Mucosa of descending colon (tissue), 3 donors: ENCODE measurements around the gene SYNPO. TPM values are rescaled to one million over a fixed set of nuclear protein-coding genes. Genes with fewer than 3 reads are reported as not detected.
A peak's percentile ranks its signal among the peaks of the same experiment; 100 is the strongest.

Experiments
- ATAC-seq: fragments of 200-7000 bp; cut with Tn5 transposase; one replicate; pipeline ENCODE4 v1.9.1; 2020; ENCODE audit warnings: mild to moderate bottlenecking, moderate library complexity
- DNase-seq, 3 donors: peaks; one replicate each; pipeline ENCODE4 v3.0.0-alpha.2; 2020
- H3K36me3 ChIP-seq: fragments of 200-600 bp; one replicate; pipeline ENCODE4 v1.8.0; 2021; ENCODE audit warnings: low read depth, mild to moderate bottlenecking
- H3K4me1 ChIP-seq: fragments of 200-600 bp; one replicate; pipeline ENCODE4 v1.8.0; 2021; ENCODE audit warnings: low read depth, mild to moderate bottlenecking
- H3K4me3 ChIP-seq: fragments of 200-600 bp; one replicate; pipeline ENCODE4 v1.8.0; 2021; ENCODE audit warnings: mild to moderate bottlenecking
- H3K9me3 ChIP-seq: fragments of 200-600 bp; one replicate; pipeline ENCODE4 v1.8.0; 2021; ENCODE audit warnings: mild to moderate bottlenecking
- intact Hi-C, 2 donors: fragments of 100-400 bp; cut with DNase I in 1 of 2; cut with micrococcal nuclease in 1 of 2; formaldehyde crosslinking; loops; one replicate each; pipeline versions ENCODE4 v1.11.0 to v1.11.1; 2022; cut with DNase I, micrococcal nuclease
- total RNA-seq, 3 donors: library from RNA; stranded (reverse); fragmentation: NEBNext Ultra II Directional in 2 of 3; extraction: Animal tissue kit (Norgen Biotek cat#: 25700) in 2 of 3; gene quantifications; one replicate each; pipeline versions ENCODE4 v1.2.1 to v1.2.4, GENCODE V29; 2021 to 2023
- TF ChIP-seq, protein P1 (sequence below): fragments of 200-600 bp; IDR thresholded peaks from one replicate; pipeline ENCODE4 v1.8.0; 2022; ENCODE audit warnings: antibody characterized with exemption, mild to moderate bottlenecking
- donor health status: DM: no; HTN: no; CAD: no; lungs with moderate emphysema.
- donor health status: DM: no; HTN: no; CAD: no.
- donor health status: DM: no; HTN: yes; CAD: no.

The SYNPO gene
- total RNA-seq, 3 donors from 2014 or later = 62.9 to 73.6 (median 63.9) TPM

GRCh38 chr5:150653762-150654556 lies 13.5 kb downstream of the SYNPO start:
- TF ChIP-seq, protein P1, sequence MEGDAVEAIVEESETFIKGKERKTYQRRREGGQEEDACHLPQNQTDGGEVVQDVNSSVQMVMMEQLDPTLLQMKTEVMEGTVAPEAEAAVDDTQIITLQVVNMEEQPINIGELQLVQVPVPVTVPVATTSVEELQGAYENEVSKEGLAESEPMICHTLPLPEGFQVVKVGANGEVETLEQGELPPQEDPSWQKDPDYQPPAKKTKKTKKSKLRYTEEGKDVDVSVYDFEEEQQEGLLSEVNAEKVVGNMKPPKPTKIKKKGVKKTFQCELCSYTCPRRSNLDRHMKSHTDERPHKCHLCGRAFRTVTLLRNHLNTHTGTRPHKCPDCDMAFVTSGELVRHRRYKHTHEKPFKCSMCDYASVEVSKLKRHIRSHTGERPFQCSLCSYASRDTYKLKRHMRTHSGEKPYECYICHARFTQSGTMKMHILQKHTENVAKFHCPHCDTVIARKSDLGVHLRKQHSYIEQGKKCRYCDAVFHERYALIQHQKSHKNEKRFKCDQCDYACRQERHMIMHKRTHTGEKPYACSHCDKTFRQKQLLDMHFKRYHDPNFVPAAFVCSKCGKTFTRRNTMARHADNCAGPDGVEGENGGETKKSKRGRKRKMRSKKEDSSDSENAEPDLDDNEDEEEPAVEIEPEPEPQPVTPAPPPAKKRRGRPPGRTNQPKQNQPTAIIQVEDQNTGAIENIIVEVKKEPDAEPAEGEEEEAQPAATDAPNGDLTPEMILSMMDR = no peak
- DNase-seq (no peak), ATAC-seq (no peak)
- Histone ChIP-seq H3K9me3 (no peaks in the 10 kb centered on the region), H3K4me3 (no peak overlapping the region), H3K4me1 (no peaks in the 10 kb centered on the region), H3K36me3 (no peaks in the 10 kb centered on the region)
- intact Hi-C loops = no loop called here

GRCh38 chr5:150655221-150655620 lies 14.8 kb downstream of the SYNPO start:
- Histone ChIP-seq H3K4me1 (no peaks in the 10 kb centered on the region), H3K36me3 (no peaks in the 10 kb centered on the region), H3K9me3 (no peaks in the 10 kb centered on the region), H3K4me3 (no peak overlapping the region)
- no peak for ATAC-seq
- intact Hi-C loops = loop anchor here in 1 of 2 donors (5.0 kb wide), 1 partner anchor 98 kb away; no protein-coding TSS in a partner anchor
- DNase-seq = no peak
- TF ChIP-seq, protein P1 = no peak

GRCh38 chr5:150656191-150657132 lies 16.0 kb downstream of the SYNPO start:
- DNase-seq = peak; percentile 79 to 89 (median 79)
- peak; percentile 90 for ATAC-seq
- intact Hi-C loops = loop anchor here (2.0 to 5.0 kb wide), 2 partner anchors 94 to 99 kb away; no protein-coding TSS in a partner anchor
- no peaks in the 10 kb centered on the region for H3K9me3 ChIP-seq
- TF ChIP-seq, protein P1 = peak; percentile 86
- H3K36me3 ChIP-seq = no peaks in the 10 kb centered on the region
- H3K4me3 ChIP-seq = no peak overlapping the region
- no peaks in the 10 kb centered on the region for H3K4me1 ChIP-seq

DNA sequence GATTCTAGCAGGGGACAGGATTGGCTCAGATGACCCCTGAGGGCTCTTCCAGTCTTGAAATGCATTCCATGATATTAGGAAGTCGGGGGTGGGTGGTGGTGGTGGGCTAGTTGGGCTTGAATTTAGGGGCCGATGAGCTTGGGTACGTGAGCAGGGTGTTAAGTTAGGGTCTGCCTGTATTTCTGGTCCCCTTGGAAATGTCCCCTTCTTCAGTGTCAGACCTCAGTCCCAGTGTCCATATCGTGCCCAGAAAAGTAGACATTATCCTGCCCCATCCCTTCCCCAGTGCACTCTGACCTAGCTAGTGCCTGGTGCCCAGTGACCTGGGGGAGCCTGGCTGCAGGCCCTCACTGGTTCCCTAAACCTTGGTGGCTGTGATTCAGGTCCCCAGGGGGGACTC lies 17.7 kb downstream of the SYNPO start:
- intact Hi-C loops = loop anchor here in 1 of 2 donors (5.0 kb wide), 1 partner anchor 101 kb away; no protein-coding TSS in a partner anchor
- ATAC-seq (no peak), DNase-seq (no peak)
- Histone ChIP-seq H3K36me3 (no peaks in the 10 kb centered on the region), H3K4me3 (no peak overlapping the region), H3K9me3 (no peaks in the 10 kb centered on the region), H3K4me1 (no peaks in the 10 kb centered on the region)
- TF ChIP-seq, protein P1 = no peak

DNA sequence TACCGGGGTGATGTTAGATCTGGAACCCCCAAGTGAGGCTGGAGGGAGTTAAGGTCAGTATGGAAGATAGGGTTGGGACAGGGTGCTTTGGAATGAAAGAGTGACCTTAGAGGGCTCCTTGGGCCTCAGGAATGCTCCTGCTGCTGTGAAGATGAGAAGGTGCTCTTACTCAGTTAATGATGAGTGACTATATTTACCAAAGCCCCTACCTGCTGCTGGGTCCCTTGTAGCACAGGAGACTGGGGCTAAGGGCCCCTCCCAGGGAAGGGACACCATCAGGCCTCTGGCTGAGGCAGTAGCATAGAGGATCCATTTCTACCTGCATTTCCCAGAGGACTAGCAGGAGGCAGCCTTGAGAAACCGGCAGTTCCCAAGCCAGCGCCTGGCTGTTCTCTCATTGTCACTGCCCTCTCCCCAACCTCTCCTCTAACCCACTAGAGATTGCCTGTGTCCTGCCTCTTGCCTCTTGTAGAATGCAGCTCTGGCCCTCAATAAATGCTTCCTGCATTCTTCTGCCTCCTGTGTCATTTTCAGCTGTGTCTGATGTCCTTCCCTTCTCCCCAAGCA lies 18.3 kb downstream of the SYNPO start:
- Histone ChIP-seq H3K4me1 (no peaks in the 10 kb centered on the region), H3K36me3 (no peaks in the 10 kb centered on the region), H3K4me3 (no peak overlapping the region), H3K9me3 (no peaks in the 10 kb centered on the region)
- ATAC-seq (no peak), DNase-seq (no peak)
- TF ChIP-seq, protein P1 = no peak
- intact Hi-C loops = loop anchor here in 1 of 2 donors (5.0 kb wide), 1 partner anchor 101 kb away; no protein-coding TSS in a partner anchor
